Left ventricle myocardium inferior (tissue), 1 donor: ENCODE results near the gene MAGI2. TPM values are rescaled to one million over a fixed set of nuclear protein-coding genes. Genes with fewer than 3 reads are reported as not detected.
"Not testable (repeated sequence)": the region's sequence is repeated elsewhere in the genome, so short reads cannot be mapped to it uniquely, and the experiment has no call there.

Source experiments
- DNase-seq: peaks from one replicate; pipeline ENCODE4 v3.0.0-alpha.2; 2020
- H3K27ac ChIP-seq: fragments of 200-600 bp; replicated peaks from 2 replicates; pipeline ENCODE4 v1.8.0; 2021
- H3K27me3 ChIP-seq: fragments of 200-600 bp; 2 replicates; pipeline ENCODE4 v1.8.0; 2021; ENCODE audit warnings: low read depth
- H3K36me3 ChIP-seq: fragments of 200-600 bp; 2 replicates; pipeline ENCODE4 v1.8.0; 2021
- H3K4me1 ChIP-seq: fragments of 200-600 bp; 2 replicates; pipeline ENCODE4 v1.8.0; 2021
- H3K4me3 ChIP-seq: fragments of 200-600 bp; 2 replicates; pipeline ENCODE4 v1.8.0; 2021; ENCODE audit warnings: mild to moderate bottlenecking, moderate library complexity
- H3K9me3 ChIP-seq: fragments of 200-600 bp; replicated peaks from 2 replicates; pipeline ENCODE4 v1.8.0; 2021
- CTCF ChIP-seq: fragments of 200-600 bp; IDR thresholded peaks from 2 replicates; pipeline ENCODE4 v1.8.0; 2021; ENCODE audit warnings: antibody characterized with exemption, mild to moderate bottlenecking, borderline replicate concordance
- intact Hi-C: fragments of 100-400 bp; cut with micrococcal nuclease; formaldehyde crosslinking; loops from one replicate; pipeline ENCODE4 v1.11.0; 2022
- total RNA-seq: library from RNA; stranded (reverse); fragmentation: NEBNext Ultra II Directional; extraction: Animal tissue kit (Norgen Biotek cat#: 25700); gene quantifications from one replicate; pipeline ENCODE4 v1.2.1, GENCODE V29; 2021
- donor health status: DM: no; HTN: yes; CAD: no; lungs with severe emphysema.

MAGI2 gene
- total RNA-seq, 1 donor from 2014 or later, result 4.5 TPM

- H3K4me1 ChIP-seq, result peaks cover 14% of the 10 kb centered on the region
- H3K27ac ChIP-seq, result no peak overlapping the region
- no peaks in the 10 kb centered on the region for H3K36me3 ChIP-seq
- H3K4me3 ChIP-seq, result no peak overlapping the region
- H3K27me3 ChIP-seq, result no peaks in the 10 kb centered on the region
- TF ChIP-seq CTCF, result no peak
- DNase-seq, result peak; percentile 28
- intact Hi-C loops, result no loop called here
- H3K9me3 ChIP-seq, result peaks cover 6% of the 10 kb centered on the region
Measured at GRCh38 chr7:78326876-78327275, 1126.6 kb downstream of the MAGI2 start.

- H3K27me3 ChIP-seq, result no peaks in the 10 kb centered on the region
- no peak for DNase-seq
- intact Hi-C loops, result no loop called here
- no peak overlapping the region for H3K4me3 ChIP-seq
- no peak overlapping the region for H3K27ac ChIP-seq
- no peaks in the 10 kb centered on the region for H3K36me3 ChIP-seq
- H3K4me1 ChIP-seq, result peaks cover 14% of the 10 kb centered on the region
- peaks cover 6% of the 10 kb centered on the region for H3K9me3 ChIP-seq
- no peak for TF ChIP-seq CTCF
Measured at GRCh38 chr7:78326189-78326588, 1127.3 kb downstream of the MAGI2 start.

- no peak overlapping the region for H3K27ac ChIP-seq
- no peaks in the 10 kb centered on the region for H3K27me3 ChIP-seq
- no peak for DNase-seq
- peaks cover 14% of the 10 kb centered on the region for H3K4me1 ChIP-seq
- intact Hi-C loops, result no loop called here
- peaks cover 6% of the 10 kb centered on the region for H3K9me3 ChIP-seq
- no peak for TF ChIP-seq CTCF
- H3K4me3 ChIP-seq, result no peak overlapping the region
- H3K36me3 ChIP-seq, result no peaks in the 10 kb centered on the region
Measured at GRCh38 chr7:78323118-78323517, 1130.3 kb downstream of the MAGI2 start.

GRCh38 chr7:78322231-78322630 is 1131.2 kb downstream of the MAGI2 start:
- H3K36me3 ChIP-seq, H3K9me3 ChIP-seq, H3K27ac ChIP-seq, H3K4me3 ChIP-seq, H3K27me3 ChIP-seq, intact Hi-C loops, DNase-seq, H3K4me1 ChIP-seq: not testable (repeated sequence)

GRCh38 chr7:78317371-78317770 is 1136.1 kb downstream of the MAGI2 start:
- intact Hi-C loops, result no loop called here
- peaks cover 3% of the 10 kb centered on the region for H3K9me3 ChIP-seq
- no peaks in the 10 kb centered on the region for H3K4me1 ChIP-seq
- TF ChIP-seq CTCF, result no peak
- no peaks in the 10 kb centered on the region for H3K27me3 ChIP-seq
- no peak overlapping the region for H3K4me3 ChIP-seq
- no peak overlapping the region for H3K27ac ChIP-seq
- no peaks in the 10 kb centered on the region for H3K36me3 ChIP-seq
- no peak for DNase-seq

- H3K9me3 ChIP-seq, result no peaks in the 10 kb centered on the region
- DNase-seq, result no peak
- intact Hi-C loops, result no loop called here
- H3K4me3 ChIP-seq, result no peak overlapping the region
- no peak for TF ChIP-seq CTCF
- H3K36me3 ChIP-seq, result no peaks in the 10 kb centered on the region
- H3K27me3 ChIP-seq, result no peaks in the 10 kb centered on the region
- H3K27ac ChIP-seq, result no peak overlapping the region
- H3K4me1 ChIP-seq, result no peaks in the 10 kb centered on the region
Measured at GRCh38 chr7:78316110-78316509, 1137.4 kb downstream of the MAGI2 start.
